HG02798 (cell line): ENCODE results near the gene MYEOV.

ENCODE experiments used
- ATAC-seq: cut with Tn5 transposase; IDR thresholded peaks from one replicate; pipeline ENCODE4 v1.9.1; 2021; ENCODE audit warnings: mild to moderate bottlenecking; ENCODE audit not compliant: unreplicated experiment, poor library complexity

The MYEOV gene

DNA sequence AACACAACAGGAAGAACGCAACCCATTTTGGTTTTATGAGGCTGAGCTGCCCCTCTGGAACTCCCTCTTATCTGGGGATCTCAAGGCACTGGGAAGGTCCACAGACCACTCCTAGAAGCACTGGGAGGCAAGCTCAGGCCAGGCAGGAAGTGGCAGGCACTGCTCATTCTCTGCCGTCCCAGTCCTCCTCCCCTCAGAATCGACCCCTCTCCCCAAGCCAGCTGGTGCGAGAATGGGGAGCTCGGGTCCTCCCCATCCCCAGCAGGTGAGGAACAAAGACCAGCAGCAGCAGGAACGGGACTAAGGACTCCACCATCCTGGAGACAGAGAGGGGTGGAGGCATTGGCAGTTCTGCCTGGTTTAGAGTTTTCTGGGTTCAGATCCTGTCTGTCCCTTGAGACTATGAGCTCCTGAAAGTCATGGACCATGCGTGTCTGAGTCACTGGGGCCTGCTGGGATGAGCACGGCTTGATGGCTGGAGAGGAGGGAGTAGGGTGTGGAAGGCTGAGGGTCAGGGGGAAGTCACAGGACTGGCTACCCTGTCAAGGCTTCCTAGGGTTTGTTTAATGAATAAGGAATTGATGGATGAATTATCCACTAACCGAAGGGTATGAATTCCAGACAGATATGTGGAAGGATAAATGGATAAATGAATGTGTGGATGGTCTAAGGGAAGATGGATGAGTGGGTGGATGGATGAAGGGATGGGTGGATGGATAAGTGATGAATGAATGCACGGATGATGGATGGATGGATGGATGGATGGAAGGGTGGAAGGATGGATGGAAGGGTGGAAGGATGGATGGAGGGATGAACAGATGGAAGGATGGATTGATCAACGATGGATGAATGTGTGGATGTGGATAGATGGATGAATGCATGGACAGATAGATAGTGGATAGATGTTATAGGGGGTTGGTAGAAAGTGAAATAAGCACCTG is 6.4 kb downstream of the MYEOV start:
- no peak for ATAC-seq

DNA sequence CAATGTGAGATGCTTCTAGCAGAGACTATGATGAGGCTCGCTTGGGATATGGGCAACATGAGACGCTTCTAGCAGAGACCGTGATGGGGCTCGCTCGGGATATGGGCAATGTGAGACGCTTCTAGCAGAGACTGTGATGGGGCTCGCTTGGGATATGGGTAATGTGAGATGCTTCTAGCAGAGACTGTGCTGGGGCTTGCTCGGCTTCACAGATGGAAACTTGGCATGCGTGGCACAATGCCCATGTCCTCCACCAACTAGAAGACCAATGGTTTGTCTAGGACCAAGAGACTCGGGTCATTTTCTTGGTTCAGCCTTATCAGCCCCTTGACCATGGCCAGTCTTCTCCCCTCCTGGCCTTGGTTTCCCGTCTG is 7.1 kb downstream of the MYEOV start:
- ATAC-seq: no peak

DNA sequence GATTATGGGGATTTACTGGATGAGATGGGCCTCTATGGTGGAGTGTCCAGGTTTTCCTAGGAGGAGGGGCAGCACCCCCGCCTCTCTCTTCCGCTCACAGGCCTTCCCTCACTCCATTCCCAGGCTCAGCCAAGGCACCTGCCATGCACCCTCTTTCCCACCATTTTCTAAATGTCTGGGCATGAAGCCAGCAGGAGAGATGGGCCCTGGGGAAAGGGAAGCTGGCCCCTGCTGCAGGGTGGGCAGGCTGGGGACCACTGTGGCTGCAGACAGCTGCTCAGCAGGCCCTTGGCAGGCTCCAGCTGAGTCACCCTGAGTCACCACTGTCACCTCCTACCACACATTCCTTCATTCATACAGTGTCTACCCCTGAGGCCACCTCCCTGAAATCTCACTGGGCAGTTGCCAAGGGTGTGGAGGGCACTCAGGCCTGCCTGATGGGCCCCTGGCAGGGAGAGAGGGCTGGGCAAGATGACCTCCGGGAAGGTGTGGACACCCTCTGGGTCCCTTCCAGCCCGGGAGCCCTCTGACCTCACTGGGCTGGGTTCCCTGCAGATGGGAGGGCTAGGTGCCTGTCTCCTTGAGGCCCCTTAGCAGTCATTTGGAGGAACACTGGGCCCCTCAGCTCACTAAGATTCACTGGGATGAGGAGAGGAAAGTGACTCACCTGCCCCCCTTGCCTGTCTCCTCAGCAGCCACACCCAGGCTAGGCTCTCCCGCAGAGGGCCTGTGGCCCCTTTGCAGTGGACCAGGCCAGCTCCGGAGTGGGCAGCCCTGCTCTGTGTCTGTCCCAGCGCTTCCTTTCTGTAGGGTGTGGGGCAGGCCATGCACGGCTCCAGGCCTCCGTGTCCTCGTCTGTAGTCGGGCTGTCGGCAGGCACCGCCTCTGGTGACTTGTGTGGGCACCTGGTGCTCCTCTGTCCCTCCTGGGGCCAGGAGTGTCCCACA is 7.8 kb downstream of the MYEOV start:
- no peak for ATAC-seq

DNA sequence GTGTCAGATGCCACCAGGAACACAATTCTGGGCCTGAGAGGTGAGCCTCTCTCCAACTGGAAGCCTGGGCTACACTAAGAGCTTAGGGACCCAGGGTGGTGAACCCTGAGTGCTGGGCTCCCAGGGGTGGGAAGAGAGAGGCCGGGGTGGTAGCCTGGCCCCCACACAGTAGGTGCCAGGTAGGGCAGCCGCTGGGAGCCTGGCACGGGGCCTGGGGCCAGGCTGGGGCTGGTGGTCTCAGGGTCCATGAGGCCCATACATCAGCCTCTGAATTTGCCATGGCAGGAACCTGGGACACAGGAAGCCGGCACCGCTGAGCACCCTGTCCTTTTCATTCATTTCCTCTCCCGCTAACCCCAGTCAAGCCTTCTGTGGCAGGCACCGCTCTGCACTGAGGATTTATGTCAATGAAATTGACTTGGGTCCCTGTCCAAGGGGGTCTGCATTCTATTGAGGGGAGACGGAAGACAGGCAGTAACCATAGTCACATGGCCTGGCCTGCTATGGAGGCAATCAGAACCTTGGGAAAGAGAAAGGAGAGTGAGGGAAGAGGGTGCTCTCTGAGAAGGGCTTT is 8.6 kb downstream of the MYEOV start:
- no peak for ATAC-seq

DNA sequence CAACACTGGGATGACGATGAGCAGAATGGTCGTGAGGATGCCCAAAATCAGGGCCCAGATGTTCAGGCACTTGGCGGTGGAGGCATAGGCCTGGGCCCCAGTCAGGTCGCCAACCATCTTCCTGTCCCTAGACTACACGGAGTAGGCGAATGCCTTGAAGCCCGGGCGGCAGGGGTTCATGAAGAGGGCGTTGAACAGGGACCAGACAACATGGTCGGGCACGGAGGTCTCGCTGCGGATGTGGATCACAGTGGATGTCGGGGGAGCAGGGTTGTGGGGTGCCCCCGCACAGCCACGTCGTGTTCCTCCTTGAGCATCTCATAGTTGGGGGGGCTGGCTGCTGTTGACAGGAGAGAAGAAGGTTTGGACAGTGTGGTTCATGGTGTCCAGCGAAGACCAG is 9.5 kb downstream of the MYEOV start:
- ATAC-seq: no peak

DNA sequence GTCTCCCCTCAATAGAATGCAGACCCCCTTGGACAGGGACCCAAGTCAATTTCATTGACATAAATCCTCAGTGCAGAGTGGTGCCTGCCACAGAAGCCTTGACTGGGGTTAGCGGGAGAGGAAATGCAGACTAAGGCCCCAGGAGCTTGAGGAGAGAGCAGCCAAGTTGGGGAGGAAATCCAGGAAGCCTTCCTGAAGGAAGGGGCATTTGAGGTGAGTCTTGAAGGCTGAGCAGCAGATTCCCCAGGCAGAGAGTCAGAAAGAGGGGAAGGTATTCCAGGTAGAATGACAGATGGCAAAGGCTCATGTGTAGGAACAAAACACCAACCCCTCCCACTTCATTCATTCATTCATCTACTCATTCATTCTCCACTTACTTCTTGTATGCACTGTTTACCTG is 10.3 kb downstream of the MYEOV start:
- no peak for ATAC-seq

DNA sequence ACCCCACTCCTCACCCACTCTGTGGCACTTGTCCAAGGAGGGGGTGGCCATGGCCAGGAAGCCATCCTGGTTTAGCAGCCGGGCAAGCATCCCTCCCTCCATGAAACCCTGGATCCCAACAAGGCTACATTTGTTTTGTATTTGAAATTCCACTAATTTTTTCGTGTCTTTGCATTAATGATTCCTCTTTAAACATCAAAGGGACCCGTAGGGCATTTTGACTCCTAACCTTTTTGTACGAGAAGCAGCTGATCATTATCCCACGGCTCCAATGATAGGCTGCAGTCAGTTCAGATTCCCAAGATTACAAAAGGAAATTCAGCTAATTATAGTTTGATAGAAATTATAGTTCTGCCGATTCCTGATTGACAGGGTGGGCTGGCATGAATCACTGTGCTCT is 10.7 kb downstream of the MYEOV start:
- no peak for ATAC-seq

DNA sequence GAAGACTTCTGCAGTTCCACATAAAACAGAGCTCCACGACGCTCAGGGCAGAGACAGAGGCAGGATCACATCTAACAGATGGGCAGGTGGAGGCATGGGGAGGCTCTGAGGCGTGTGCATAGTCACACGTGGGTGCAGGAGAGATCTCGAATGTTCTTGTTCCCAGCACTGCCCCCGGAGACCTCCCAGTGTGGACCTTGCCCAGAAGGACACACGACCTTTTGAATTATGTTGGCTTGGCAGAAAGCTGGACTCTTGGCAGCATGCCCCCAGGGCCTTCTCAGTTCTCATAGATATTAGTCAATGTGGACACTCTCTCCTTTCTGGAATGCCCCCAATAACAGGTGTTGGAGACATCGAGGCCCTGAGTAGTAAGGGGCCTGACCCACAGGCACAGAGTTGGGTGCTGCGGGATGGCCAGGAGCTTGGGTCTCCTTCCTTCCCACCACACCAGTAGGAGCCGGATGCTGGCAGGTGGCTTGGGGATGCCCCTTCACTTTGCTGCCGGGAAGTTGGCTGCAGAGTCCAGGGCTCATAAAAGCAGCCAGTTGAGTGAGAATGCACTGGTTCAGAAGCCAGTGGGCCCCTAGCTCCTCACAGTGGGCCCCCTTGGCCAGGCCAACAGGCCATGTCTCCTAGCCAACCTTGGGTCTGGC is 12.1 kb downstream of the MYEOV start:
- no peak for ATAC-seq

DNA sequence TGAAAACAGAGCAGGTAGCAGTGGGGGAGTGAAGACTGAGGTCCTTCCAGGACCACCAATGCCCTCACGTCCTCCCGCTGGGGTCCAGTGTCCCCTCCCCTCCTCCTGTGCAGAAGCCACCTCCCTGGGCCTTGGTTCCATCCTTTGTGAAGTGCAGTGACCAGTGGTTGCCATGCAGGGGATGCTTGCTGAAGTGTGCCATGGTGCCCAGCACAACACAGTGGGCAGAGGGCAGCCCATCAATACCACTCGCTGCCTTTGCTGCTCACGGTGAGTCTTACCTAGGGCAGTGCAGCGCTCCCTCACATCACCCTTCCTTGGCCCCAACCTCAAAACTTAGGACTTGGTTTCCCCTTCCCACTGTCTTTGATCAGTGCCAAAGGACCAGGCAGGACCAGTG is 12.9 kb downstream of the MYEOV start:
- ATAC-seq: no peak

DNA sequence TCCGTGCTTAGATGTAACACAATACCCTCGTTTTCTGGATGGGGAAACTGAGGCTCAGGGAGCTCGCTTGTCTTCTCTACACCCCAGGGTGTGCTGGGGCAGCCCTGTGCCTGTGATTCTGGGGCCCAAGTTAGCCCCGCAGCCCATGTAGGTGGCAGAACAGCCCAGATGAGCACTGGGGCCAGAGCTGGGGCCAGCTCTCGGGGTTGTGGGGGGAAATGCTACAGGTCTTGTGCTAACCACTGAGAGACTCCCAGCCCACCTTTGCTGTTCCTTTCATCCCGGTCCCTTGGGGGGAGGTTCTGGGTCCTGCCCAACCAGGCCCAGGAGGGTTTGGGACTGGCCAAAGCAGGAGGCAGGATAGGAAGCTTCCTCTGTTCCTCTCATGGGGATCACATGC is 13.5 kb downstream of the MYEOV start:
- no peak for ATAC-seq

DNA sequence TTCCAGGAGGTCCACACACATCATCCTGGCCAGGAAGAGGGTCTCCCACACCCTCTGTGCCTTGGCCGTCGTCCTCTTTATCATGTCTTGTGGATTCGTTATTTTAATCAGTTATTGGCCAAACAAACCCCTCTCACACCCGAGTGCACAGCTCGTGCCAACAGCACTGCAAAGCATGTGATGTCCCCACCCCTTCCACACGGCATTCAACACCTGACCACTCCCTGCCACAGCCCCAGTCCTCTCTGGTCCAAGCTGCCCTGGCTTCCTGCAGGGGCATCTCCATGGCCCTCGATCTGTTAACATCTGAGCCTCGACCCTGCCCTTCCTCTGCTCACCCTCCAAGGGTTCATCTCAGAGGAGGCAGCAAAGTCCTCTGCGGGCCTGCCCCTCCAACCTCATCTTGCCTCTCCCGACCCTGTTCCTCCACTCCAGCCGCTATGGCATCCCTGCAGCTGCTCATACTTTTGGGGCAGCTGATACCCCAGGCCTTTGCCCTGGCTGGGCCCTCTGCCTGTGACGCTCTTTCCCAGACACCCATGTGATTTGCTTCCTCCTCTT is 14.0 kb downstream of the MYEOV start:
- ATAC-seq: no peak

DNA sequence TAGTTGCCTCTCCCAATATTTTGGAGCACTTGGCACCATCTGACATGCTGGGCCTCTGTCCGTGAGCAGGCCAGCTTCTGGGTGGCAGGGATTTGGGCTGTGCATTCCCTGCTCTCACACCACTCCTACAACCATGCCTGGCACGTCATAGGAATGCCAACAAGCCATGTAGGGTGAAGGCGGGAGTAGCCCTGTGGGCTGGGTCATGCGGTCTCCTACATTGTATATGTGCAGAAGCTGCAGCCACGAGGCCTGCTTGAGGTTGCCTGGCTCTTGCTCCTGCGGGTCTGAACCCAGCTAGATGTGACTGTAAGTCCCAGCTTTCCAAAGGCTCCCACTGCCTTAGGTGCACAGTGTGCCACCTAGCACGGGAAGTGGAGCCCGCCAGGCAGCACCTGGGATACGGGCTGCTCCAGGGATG is 14.5 kb downstream of the MYEOV start:
- no peak for ATAC-seq

DNA sequence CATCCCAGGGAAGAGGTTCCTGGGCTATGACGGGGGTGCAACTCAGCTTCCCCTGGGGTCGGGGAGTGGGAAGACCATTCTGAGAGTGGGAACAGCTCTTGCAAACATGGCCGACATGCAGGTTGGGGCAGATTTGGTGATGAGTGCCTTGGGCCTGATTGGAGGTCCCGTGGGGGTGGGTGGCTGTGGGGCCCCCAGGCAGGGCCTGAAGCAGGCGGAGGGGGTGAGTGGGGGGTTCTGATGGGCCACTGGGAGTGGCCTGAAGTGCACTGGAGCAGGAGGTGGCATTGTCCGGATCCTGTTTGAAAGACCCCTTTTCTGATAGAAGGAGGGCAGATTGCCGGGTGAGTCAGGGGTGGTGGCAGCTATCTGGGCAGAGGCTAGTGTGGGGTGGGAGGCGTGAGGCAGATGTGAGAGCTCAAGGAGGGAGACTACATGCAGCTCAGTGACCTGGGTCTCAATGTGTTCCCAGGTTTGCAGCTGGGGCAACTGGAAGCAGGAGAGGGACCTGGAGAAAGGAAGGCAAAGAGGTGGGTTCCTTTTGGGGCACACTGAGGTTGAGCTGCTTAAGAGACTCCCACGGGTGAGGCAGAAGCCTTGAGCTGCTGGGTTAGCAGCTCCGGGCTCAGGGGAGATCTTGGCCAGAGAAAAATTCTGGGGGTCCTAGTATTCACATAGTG is 15.1 kb downstream of the MYEOV start:
- no peak for ATAC-seq

DNA sequence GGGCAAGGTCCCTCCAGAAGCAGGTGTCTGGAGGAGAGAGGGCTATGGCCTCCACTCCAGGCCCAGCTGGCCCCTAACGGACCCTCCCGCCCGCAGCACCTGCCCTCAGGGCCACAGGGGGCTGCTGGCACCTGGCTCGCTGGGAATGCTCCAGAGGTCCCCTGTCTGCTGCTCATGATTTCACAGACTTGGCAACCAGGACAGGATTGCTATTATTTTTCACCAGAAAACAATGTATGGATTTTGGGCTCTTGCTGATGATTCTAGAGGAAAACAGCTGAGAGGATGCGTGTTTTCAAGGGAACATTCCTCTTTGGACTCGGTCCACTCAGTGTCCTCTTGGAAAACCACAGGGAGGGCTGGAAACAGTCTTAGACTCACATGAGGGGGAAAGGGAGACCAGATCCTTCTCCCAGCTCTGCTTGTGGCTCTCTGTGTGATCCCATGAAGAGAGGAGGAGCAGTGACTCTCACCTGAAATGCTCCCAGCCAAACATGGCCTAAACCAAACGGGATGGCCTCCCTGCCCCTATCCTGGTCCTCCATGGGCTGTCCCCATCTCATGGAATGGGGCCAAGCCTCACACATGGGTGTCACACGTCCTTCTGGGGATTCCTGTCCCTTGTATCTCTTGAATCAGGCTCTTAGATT is 15.8 kb downstream of the MYEOV start:
- ATAC-seq: no peak

DNA sequence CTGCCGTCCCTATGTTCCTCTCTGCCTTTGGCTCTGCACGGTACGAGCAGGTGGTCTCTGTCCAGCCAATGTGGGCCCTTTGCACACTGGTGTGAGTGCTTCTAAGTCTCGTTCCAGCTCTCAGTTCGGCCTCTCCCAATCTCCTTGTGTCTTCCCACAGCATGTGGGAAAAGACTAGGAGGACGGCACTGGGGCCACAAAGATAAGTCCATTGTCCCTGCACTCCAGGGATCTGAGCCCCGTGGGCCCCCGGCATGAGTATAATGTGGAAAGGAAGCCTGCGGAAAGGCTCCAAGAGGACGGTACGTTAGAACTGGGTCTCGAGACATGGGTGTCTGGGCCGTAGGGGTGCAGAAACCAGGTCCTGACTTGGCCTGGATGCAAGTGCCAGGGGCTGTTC is 16.4 kb downstream of the MYEOV start:
- ATAC-seq: no peak

DNA sequence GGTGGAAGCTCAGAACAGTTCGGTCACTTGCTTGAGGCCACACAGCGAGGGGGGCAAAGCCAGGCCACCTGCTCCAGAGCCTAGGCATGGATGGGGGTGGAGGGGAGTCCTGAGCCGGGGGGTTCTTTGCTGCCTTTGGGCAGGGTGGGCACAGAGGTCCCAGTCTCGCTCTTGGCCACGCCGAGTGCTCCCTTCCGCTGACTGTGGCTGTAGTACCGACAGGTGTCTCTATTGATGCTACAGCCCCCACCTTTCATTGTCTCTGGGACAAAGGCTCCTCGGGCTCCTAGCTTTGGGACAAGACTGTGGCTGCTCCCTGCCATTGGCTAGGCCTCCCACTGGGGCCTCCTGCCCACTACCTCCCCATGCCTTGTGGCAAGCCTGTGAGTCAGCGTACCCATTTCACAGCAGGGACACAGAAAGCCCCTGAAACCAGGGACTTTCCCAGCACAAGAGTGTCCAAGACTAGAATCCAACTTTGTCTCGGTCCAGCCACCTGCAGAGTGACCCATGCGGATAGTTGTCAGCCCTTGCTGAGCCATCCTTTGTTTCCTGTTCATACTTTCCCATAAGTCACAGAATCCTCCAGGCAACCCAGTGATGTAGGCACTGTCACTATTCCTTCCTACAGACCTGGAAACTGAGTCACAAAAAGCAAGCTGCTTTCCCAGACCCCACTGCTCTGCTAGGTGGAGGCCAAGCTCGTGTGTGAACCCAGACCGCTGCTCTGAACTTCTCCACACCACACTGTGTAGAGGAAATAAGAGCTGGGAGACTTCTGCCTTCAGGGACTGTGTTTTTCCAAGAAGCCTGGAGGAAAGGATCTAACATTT is 17.2 kb downstream of the MYEOV start:
- no peak for ATAC-seq

DNA sequence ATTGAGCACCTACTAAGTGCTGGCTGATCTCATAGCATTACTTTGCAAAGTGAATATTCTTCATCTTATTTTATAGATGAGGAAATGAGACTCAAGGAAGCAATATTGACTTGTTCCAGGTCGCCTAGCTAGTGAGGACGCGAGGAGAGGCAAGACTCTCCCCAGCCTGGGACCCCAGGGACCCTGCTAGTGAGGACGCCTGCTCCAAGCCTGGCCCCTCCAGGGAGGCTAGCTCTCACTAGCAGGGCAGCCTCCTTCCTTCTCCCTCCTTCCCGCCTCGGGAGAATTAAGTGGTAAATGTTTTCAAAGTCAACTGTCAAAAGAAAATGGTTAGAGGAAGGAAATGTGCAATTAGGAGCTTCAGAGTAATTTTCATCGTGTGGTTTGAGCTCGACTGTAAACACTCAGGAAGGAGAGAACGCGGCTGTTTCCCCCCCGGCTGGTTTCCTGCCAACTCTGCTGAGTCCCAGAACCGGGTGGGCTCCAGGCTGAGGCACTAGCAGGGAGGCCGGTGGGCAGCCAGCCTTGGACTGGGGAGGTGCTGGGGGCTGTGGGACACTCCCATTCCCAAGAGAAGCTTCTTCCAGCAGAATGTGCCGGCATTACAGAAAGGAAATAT is 17.9 kb downstream of the MYEOV start:
- no peak for ATAC-seq
